AG04450 (cell line): Measurements from ENCODE around the gene MRPL33. TPM values are rescaled to one million over a fixed set of nuclear protein-coding genes. Genes with fewer than 3 reads are reported as not detected.

Source experiments
- CTCF ChIA-PET: fragments of 300-600, 350-600 bp; formaldehyde crosslinking; extraction: SDS; loops from one replicate; lab custom pipeline; 2022; ENCODE audit warnings: antibody characterized with exemption, inconsistent platforms; lab: Charles Lee
- POLR2A ChIA-PET: fragments of 350-600 bp; formaldehyde crosslinking; extraction: SDS; loops from one replicate; lab custom pipeline; 2021; ENCODE audit warnings: antibody characterized with exemption, inconsistent platforms; lab: Yijun Ruan, JAX
- DNase-seq: peaks from one replicate; pipeline ENCODE4 v3.0.0-alpha.2; 2011; ENCODE audit warnings: low read depth, low spot score
- H3K27ac ChIP-seq: one replicate; pipeline ENCODE4 v1.5.1; 2012; ENCODE audit warnings: low read depth, low read length, control low read depth
- H3K27me3 ChIP-seq: one replicate; pipeline ENCODE4 v1.6.0; 2012; ENCODE audit warnings: low read length; ENCODE audit not compliant: control insufficient read depth, insufficient read depth
- H3K4me3 ChIP-seq: 2 replicates; pipeline ENCODE4 v1.5.1; 2011; ENCODE audit warnings: mild to moderate bottlenecking, low read depth, low read length, control low read depth
- H3K9me3 ChIP-seq: 2 replicates; pipeline ENCODE4 v1.5.1; 2012; ENCODE audit warnings: low read length; ENCODE audit not compliant: control insufficient read depth, insufficient read depth
- CTCF ChIP-seq: IDR thresholded peaks from 2 replicates; pipeline ENCODE4 v1.5.1; 2011; ENCODE audit warnings: low read depth, low read length, control low read depth, inconsistent platforms
- polyA minus RNA-seq: library from RNA; depleted of rRNA, polyadenylated mRNA; stranded (reverse); fragments of >200 nt; gene quantifications from 2 replicates; pipeline ENCODE4 v1.2.3, GENCODE V29; 2011; rRNA and poly(A)+ RNA removed
- polyA plus RNA-seq: library from polyadenylated mRNA; depleted of rRNA; stranded (reverse); fragments of >200 nt; gene quantifications from 2 replicates; pipeline ENCODE4 v1.2.3, GENCODE V29; 2011; rRNA removed

Gene MRPL33
- 97.7 and 137 TPM in 2 replicates for polyA plus RNA-seq
- polyA minus RNA-seq, result 13.0 and 20.2 TPM in 2 replicates

GRCh38 chr2:27771548-27772335, at the start of gene MRPL33:
Gene MRPL33, plus strand, starts transcription at chr2:27771719. Its CDS starts 59 bp downstream, at chr2:27771778.
- DNase-seq, result peak; percentile 57
- H3K4me3 ChIP-seq, result peak within 1 kb of the TSS; percentile 89
- POLR2A ChIA-PET, result interaction anchor here (1.4 kb wide), 1 partner anchor 27 kb away, joined by 4 read pairs; no protein-coding TSS in a partner anchor
- H3K27me3 ChIP-seq, result no peaks in the 10 kb centered on the region
- TF ChIP-seq CTCF, result no peak
- no peaks in the 10 kb centered on the region for H3K9me3 ChIP-seq
- peak within 1 kb of the TSS; percentile 86 for H3K27ac ChIP-seq
- CTCF ChIA-PET, result no interaction called here

DNA sequence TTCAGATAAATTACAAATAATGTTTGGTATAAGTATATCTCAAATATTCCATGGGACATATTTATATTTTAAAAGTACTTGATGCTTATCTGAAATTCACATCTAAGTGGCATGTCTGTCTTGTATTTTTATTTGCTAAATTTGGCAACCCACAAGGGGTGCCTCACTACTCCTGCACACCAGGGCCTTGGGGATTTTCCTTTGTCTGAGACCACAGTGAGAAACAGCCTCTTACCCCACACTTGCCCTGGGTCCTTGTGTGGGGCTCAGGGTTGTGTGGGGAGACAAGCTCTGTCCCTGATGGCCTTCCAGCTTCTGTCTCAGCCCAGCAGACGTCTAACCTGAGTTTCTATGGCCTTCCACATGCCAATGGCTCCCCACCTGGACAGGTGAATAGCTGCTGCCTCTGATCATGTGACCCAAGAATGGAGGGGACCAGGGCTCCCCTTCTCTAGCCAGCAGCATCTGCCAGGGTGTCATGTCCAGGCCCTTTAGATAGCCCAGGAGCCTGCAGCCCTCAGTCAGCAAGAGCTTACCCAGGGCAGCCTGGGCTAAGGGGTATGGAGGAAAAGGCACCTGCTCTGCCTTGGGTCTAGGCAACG, 49.5 kb upstream of the MRPL33 start:
- Histone ChIP-seq H3K9me3 (no peaks in the 10 kb centered on the region), H3K27me3 (no peaks in the 10 kb centered on the region), H3K27ac (no peak overlapping the region), H3K4me3 (no peak overlapping the region)
- DNase-seq, result no peak
- TF ChIP-seq CTCF, result no peak
- ChIA-PET POLR2A (interaction anchor here (1.4 kb wide), 1 partner anchor 77 kb away, joined by 3 read pairs; no protein-coding TSS in a partner anchor), CTCF (interaction anchor here (1.2 to 1.6 kb wide), 3 partner anchors 38 to 722 kb away, joined by 3 to 4 read pairs (median 3); partner anchors contain the start of gene FOSL2)

GRCh38 chr2:27723372-27724144, 48.0 kb upstream of the MRPL33 start:
- H3K27ac ChIP-seq, result no peak overlapping the region
- POLR2A ChIA-PET, result interaction anchor here (0.5 to 1.4 kb wide), 3 partner anchors 75 to 697 kb away, joined by 3 to 7 read pairs (median 3); no protein-coding TSS in a partner anchor
- CTCF ChIA-PET, result interaction anchor here (0.5 to 1.9 kb wide), 52 partner anchors 8 to 1028 kb away, joined by 3 to 14 read pairs (median 4); partner anchors contain the start of genes FOSL2 and PPP1CB

GRCh38 chr2:27724191-27724590, 47.3 kb upstream of the MRPL33 start:
- DNase-seq, result no peak
- no peak for TF ChIP-seq CTCF
- Histone ChIP-seq H3K27ac (no peak overlapping the region), H3K9me3 (no peaks in the 10 kb centered on the region), H3K4me3 (no peak overlapping the region), H3K27me3 (no peaks in the 10 kb centered on the region)
- ChIA-PET CTCF (interaction anchor here (0.7 to 1.9 kb wide), 16 partner anchors 8 to 678 kb away, joined by 3 to 14 read pairs (median 4); no protein-coding TSS in a partner anchor), POLR2A (interaction anchor here (0.6 kb wide), 1 partner anchor 696 kb away, joined by 3 read pairs; no protein-coding TSS in a partner anchor)

More at GRCh38 chr2:27723372-27724144, 48.0 kb upstream of the MRPL33 start:
- no peaks in the 10 kb centered on the region for H3K27me3 ChIP-seq
- no peaks in the 10 kb centered on the region for H3K9me3 ChIP-seq
- H3K4me3 ChIP-seq, result no peak overlapping the region
- DNase-seq, result peak; percentile 46
- TF ChIP-seq CTCF, result peak; percentile 93
